GM21825 (cell line): ENCODE data around the gene PLEKHM2.
"Not testable (repeated sequence)": the region's sequence is repeated elsewhere in the genome, so short reads cannot be mapped to it uniquely, and the experiment has no call there.

ENCODE experiments used
- ATAC-seq: cut with Tn5 transposase; IDR thresholded peaks from one replicate; pipeline ENCODE4 v1.9.1; 2021; ENCODE audit warnings: mild to moderate bottlenecking, moderate library complexity; ENCODE audit not compliant: unreplicated experiment

The PLEKHM2 gene

GRCh38 chr1:15699321-15699720, 15.2 kb downstream of the PLEKHM2 start:
- ATAC-seq: not testable (repeated sequence)

- ATAC-seq: no peak
Measured at GRCh38 chr1:15700508-15700907, 16.4 kb downstream of the PLEKHM2 start.

- ATAC-seq: no peak
Measured at GRCh38 chr1:15701784-15702183, 17.7 kb downstream of the PLEKHM2 start.

DNA sequence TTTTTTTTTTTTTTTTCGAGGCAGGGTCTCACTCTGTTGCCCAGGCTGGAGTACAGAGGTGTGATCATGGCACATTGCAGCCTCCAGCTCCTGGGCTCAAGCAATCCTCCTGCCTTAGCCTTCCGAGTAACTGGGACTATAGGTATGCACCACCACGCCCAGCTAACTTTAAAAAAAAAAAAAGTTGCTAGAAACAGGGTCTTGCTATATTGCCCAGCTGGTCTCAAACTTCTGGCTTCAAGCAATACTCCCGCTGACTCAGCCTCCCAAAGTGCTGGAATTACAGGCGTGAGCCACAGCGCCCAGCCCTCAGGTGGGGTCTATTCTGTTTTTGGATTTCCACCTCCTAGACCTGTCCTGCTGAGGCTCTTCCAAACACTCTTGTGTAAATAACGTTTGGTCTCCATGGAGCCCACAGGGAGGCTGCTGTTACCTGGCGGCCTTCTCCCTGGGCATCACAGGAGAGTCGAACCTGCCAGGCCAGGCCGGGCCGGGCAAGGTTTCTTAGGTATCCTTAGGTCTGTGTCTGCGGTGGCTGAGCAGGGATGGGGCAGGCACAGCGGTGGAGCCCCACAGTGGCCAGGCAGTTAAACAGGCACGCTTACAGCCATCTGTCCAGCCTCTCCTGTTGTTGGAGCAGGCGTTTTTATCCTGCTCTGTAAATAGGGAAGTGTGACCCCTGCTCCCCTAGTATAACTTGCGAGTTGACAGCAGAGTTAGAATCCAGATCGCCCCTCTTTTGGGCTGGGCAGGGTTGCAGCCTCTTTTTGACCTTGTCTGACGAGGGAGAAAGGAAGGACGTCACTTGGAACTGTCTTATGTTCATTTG, 18.8 kb downstream of the PLEKHM2 start:
- ATAC-seq: no peak

DNA sequence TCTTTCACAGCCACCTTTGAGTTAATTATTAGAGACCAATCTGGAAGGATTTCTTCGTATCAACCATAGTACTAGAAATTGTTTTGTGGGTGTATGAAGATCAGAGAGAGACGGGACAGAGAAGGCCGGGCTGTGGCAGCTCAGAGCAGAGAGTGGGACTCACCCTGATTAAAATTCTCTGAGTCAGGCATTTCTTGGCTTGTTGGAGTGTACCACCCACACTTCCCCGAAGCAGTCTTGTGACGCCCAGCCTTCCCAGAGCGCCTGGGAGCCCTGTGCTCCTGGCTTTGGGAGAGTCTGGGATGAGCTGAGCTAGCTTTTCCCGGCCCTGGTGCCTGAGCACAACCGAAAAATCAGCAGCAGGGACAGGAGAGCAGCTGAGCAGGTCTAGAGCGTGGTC, 19.4 kb downstream of the PLEKHM2 start:
- no peak for ATAC-seq

DNA sequence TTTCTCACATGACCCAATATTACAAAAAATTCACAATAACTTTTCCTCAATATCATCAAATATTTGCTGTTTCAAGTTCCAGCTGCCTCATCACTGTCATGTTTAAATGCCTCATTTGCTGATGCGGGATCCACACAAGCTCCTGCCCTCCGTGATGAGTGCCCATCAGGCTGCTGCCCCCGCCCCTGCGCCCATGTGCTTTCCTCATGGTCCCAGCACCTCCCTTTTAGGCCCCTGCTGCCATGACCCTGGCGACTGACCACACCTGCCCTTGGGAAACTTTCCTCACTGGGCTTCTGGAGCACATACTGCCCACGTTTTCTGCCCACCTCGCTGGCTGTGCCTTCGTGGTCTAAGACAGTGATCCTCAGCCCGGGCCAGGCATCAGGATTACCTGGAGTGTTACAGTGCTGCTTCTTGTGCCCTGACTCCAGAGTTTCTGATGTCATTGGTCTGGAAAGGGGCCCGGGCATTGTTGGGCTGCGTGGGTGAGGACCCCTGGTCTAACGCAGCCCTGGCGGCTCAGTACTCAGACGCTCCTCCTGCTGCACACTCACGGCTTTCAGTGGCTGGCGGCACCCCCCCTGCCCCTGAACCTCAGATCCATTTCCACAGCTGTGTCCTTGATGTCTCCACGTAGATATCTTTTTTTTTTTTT, 20.5 kb downstream of the PLEKHM2 start:
- ATAC-seq: no peak

- ATAC-seq: no peak
Measured at GRCh38 chr1:15705184-15705566, 21.1 kb downstream of the PLEKHM2 start.

GRCh38 chr1:15706751-15707150, 22.6 kb downstream of the PLEKHM2 start:
- ATAC-seq: no peak

GRCh38 chr1:15707239-15707925, 23.3 kb downstream of the PLEKHM2 start:
- no peak for ATAC-seq

DNA sequence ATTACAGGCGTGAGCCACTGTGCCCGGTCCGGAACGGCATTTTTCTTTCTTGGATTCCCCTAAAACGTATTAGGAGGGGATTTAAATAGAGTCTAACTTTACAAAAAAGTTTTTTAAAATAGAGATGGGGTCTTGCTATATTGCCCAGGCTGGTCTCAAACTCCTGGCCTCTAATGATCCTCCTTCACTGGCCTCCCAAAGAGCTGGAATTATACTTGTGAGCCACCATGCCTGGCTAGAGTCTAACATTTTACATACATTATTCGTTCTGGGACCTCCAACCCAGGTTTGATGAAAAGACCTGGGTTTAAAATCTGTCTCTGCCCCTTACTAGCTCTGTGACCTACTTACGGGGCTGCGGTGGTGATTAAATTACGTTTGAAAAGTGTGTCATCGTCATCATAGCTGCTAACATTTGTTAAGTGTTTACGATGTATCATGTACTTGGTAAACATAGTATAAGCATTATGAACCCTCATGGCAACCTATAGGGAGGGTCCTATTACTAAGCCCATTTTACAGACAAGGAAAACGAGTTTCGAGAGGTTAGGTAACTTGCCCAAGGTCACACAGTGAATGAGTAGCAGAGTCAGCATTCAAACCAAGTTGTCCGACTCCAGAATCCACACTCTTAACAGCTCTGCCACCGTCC, 24.5 kb downstream of the PLEKHM2 start:
- ATAC-seq: no peak

- ATAC-seq: no peak
Measured at GRCh38 chr1:15709226-15709625, 25.1 kb downstream of the PLEKHM2 start.

DNA sequence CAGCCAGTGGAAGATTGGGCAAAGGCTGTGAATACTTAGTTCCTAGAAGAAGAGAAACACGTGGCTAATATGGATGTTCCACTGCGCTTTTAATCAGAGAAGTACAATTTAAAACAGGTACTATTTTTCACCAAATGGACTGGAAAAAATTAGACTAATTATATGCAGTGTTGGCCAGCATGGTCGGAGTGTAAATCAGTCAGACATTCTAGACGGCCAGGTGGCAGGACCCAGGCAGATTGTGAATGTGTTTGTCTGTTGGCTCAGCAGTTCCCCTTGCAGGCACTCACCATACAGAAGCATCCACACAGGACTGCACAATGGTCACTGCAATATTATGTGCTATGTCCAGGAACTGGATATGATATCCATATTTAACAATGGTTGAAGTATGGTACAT, 28.0 kb downstream of the PLEKHM2 start:
- ATAC-seq: no peak

- ATAC-seq: no peak
Measured at GRCh38 chr1:15714406-15715136, 30.5 kb downstream of the PLEKHM2 start.

DNA sequence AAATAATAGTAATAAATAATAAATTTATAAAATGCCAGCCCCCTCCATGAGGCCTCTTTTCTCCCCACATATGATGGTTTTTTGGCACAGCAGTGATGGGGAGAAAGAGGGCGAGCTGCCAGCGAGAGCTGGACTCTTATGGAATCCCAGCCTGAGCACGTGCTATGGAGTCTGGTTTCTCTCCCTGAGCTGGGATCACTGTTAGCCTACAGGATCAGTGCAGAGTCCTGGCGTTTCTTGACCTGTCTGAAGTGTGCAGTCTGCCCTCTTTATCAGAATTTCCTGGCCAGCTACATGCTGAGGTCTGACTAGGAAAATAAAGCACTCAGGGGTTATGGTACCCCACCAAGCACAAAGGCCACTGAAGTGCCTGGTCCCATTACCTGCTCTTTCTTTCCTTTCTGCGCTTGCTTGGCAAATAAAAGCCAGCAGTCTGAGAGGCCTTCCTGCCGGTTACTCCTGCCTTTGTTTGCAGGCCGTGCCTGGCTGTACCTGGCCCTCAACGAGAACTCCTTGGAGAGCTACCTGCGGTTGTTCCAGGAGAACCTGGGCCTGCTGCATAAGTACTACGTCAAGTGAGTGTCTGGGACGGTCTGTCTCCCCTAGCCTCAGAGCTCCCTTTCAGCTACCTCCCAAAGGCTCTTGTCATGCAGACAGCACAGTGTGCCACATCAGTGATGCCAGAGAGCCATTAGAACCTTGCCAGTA, 33.5 kb downstream of the PLEKHM2 start:
- ATAC-seq: no peak

DNA sequence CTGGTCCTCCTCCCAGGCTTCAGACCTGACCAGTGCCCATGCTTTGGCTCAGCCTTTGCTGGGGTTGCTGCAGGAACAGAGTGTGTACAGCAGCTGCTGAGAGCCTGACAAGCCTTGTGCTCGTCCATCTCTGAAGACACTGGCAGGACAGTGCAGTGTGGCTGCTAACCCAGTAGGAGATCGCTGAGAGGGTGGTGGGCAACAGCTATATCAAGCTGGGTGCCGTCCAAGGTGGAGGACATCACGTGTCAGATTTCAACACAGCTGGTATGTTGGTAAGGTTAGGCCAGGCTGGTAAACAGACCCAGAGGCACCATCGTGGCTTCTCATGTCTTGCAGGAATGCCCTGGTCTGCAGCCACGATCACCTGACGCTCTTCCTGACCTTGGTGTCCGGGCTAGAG, 34.1 kb downstream of the PLEKHM2 start:
- no peak for ATAC-seq

DNA sequence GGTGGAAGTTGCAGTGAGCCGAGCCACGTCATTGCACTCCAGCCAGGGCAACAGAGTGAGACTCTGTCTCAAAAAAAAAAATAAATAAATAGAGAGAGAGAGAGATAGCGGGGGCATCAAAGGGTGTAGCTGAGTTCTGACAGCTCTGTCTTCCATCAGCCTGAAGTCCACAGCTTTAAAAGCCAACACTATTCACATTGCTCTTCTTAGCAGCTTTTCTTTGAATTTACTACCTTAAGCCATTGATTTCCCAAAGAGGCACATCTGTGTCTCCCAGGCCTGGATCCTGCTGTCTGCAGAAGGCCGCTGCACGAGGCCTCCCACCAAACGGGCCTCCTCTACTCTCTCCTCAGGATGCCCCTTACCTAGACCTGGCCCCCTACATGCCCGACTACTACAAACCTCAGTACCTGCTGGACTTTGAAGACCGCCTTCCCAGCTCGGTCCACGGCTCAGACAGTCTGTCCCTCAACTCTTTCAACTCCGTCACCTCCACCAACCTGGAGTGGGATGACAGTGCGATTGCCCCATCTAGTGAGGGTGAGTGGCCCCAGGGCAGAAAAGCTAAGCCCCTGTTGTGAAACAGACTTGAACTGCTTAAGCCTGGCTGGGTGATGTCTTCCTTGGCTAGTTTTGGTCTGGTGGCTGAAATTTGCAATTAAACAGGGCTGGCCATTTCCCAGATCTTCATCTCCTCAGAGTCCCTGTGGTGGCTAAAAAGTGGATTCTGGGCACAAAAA, 35.4 kb downstream of the PLEKHM2 start:
- no peak for ATAC-seq

DNA sequence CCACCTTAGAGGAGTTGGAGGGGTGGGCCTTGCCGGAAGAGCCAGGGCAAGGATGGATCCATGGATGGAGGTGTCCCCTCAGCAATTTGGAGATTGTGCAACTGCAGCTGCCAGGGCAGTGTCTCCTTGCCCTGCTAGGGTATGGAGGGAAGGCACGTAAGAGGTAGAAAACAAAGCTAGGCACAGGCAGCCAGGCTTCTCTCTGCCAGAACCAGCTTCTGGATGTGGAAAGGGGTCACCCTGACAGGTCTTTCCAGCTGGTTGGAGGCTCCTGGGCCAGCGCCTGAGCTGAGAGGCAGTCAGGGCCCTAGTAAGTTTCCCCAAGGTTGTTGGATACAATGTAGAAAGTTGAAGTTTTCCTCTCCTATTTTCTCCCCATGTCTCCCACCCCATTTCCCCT, 36.7 kb downstream of the PLEKHM2 start:
- ATAC-seq: no peak

- ATAC-seq: no peak
Measured at GRCh38 chr1:15722411-15722810, 38.3 kb downstream of the PLEKHM2 start.

- ATAC-seq: no peak
Measured at GRCh38 chr1:15722836-15723532, 38.9 kb downstream of the PLEKHM2 start.
